ENCODE measurements around the gene ESYT2.

The ESYT2 gene

DNA sequence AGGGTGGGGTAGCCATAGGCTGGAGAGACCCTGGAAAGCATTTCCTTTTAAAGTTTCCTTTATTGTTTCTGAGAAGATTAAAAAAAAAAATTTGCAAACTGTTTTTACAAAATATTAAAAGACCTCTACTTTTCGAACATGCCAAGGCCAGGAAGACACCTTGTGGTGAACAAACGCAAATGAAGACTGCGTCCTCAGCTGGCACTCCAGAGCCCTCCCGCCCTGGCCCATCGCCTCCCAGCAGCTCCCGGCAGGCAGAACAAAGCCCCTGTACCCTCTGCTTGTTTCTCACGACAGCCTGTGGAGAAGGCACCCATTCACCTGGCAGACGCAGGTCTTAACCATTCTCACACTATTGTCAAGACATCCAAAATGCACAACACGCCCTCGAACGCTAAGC, 56.4 kb downstream of the ESYT2 start:
- no peak overlapping the region for H3K9ac ChIP-seq (ENCODE audit: low read depth, low read length)
- H3K4me1 ChIP-seq (ENCODE audit: control insufficient read depth, insufficient read depth, low read length): no peaks in the 10 kb centered on the region
- no peaks in the 10 kb centered on the region for H3K9me3 ChIP-seq (replicated peaks; ENCODE audit: low read length)
- peaks cover 43% of the 10 kb centered on the region for H3K36me3 ChIP-seq (ENCODE audit: insufficient read depth, low read length)
- H3K4me3 ChIP-seq (ENCODE audit: low read length): no peak overlapping the region
- no peak overlapping the region for H3K4me2 ChIP-seq (ENCODE audit: low read length)
- H3K27me3 ChIP-seq (ENCODE audit: control insufficient read depth, insufficient read depth, low read length): no peaks in the 10 kb centered on the region

DNA sequence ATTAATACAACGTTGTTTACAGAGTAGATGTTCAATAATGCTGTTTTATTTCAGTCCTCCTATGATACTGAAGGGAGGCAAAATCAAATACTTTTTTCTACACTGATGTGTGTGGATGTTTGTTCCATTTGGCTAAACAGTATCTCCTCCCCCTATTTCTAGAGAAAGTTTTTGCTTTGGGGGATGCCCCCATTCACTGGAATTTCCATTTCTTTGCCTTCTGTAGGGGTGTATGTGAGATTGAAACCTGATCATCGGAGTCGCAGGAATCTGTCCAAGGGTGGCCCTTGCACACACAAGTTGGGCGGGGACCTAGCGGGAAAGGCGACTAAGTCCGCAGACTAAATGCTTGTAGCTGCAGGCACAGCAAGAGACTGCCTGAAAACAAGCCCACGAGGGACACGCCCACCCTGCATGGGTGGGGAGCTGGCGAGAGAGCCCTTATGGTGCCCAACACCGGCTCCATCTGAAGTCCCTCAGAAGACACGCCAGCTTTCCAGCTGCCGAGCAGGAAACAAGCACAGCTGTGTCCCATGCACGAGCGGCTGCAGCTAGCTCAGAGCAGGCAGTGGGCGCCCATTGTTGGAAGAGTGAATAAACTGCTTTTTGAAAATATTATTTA, 58.0 kb downstream of the ESYT2 start:
- Histone ChIP-seq H3K4me3 (ENCODE audit: low read length) (no peak overlapping the region), H3K27me3 (ENCODE audit: control insufficient read depth, insufficient read depth, low read length) (no peaks in the 10 kb centered on the region), H3K4me1 (ENCODE audit: control insufficient read depth, insufficient read depth, low read length) (no peaks in the 10 kb centered on the region), H3K9me3 (replicated peaks; ENCODE audit: low read length) (no peaks in the 10 kb centered on the region), H3K36me3 (ENCODE audit: insufficient read depth, low read length) (peaks cover 48% of the 10 kb centered on the region), H3K4me2 (ENCODE audit: low read length) (no peak overlapping the region), H3K9ac (ENCODE audit: low read depth, low read length) (no peak overlapping the region)

DNA sequence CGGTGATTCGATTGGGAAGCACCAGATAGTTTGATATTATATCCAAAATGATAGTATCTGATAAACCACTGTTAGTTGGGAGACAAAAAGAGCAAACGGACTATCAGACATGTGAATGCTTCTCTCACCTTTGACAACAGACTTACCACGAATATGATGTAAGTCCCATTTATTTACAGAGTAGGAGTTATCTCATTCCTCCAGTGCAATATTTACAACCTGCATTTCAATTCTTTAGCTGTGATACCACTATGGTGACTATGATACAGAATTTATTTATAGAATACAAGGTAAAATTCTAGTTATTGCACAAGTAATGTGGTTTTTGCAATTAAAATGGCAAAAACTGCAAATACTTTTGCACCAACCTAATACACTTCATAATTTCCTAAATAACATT, 61.6 kb downstream of the ESYT2 start:
- Histone ChIP-seq H3K27me3 (ENCODE audit: control insufficient read depth, insufficient read depth, low read length) (no peaks in the 10 kb centered on the region), H3K36me3 (ENCODE audit: insufficient read depth, low read length) (peaks cover 42% of the 10 kb centered on the region)

DNA sequence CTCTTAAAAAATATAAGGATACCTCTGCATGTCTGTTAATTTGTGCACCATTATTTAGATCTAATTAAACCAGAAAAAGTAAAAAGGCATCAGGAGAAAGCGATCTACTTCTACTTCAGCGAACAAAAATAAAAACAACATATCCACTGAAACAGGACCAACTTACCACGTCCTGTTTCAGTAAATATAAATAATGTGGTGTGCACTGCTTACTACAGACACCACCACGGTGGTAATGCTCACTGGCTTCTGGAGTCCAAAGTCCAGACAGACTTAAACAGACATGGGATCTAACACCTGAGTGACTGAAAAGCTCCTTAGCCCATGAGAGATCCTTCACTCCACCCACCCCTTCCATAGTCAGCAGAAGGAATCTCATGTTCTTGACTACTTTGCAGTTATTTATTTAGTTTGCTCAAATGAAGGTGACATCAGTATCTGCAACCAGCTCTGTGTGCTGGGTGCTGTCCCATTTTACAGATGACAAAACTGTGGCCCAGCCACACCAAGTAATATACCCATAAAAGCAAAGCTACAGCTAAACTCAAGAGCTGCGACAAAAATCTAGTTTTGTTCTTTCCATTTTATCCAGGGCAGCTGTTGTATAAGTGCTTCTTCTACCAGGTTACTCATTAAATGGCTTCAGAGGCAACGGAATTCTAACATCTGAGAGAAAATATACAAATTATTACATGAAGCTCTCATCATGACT, 62.6 kb downstream of the ESYT2 start:
- Histone ChIP-seq H3K4me3 (ENCODE audit: low read length) (no peak overlapping the region), H3K27me3 (ENCODE audit: control insufficient read depth, insufficient read depth, low read length) (no peaks in the 10 kb centered on the region), H3K4me2 (ENCODE audit: low read length) (no peak overlapping the region), H3K9ac (ENCODE audit: low read depth, low read length) (no peak overlapping the region), H3K4me1 (ENCODE audit: control insufficient read depth, insufficient read depth, low read length) (no peaks in the 10 kb centered on the region), H3K9me3 (replicated peaks; ENCODE audit: low read length) (no peaks in the 10 kb centered on the region), H3K36me3 (ENCODE audit: insufficient read depth, low read length) (peaks cover 52% of the 10 kb centered on the region)

More for the DNA sequence above, 61.6 kb downstream of the ESYT2 start:
- no peak overlapping the region for H3K9ac ChIP-seq (ENCODE audit: low read depth, low read length)
- H3K4me3 ChIP-seq (ENCODE audit: low read length): no peak overlapping the region
- no peaks in the 10 kb centered on the region for H3K4me1 ChIP-seq (ENCODE audit: control insufficient read depth, insufficient read depth, low read length)
- H3K4me2 ChIP-seq (ENCODE audit: low read length): no peak overlapping the region
- no peaks in the 10 kb centered on the region for H3K9me3 ChIP-seq (replicated peaks; ENCODE audit: low read length)

DNA sequence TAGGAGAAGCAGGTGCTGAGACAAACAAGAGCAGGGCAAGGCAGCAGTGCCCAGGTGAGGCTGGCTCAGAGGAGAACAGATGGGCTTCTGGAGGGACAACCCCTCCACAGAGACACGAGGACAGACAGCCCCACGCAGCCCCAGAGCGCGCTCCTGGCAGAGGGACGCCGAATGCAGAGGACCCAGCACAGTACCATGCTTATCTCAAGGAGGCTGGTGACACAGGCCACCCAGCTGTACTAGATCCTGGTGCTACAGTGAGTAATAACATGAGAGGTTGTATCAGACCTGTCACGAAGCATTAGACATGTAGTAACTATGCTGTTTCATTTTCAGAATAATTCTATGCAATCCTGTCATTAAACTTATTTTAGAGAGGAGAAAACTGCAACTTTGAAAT, 64.3 kb downstream of the ESYT2 start:
- Histone ChIP-seq H3K9me3 (replicated peaks; ENCODE audit: low read length) (no peaks in the 10 kb centered on the region), H3K4me1 (ENCODE audit: control insufficient read depth, insufficient read depth, low read length) (no peaks in the 10 kb centered on the region), H3K9ac (ENCODE audit: low read depth, low read length) (no peak overlapping the region), H3K4me2 (ENCODE audit: low read length) (no peak overlapping the region), H3K4me3 (ENCODE audit: low read length) (no peak overlapping the region), H3K36me3 (ENCODE audit: insufficient read depth, low read length) (peaks cover 59% of the 10 kb centered on the region), H3K27me3 (ENCODE audit: control insufficient read depth, insufficient read depth, low read length) (no peaks in the 10 kb centered on the region)

DNA sequence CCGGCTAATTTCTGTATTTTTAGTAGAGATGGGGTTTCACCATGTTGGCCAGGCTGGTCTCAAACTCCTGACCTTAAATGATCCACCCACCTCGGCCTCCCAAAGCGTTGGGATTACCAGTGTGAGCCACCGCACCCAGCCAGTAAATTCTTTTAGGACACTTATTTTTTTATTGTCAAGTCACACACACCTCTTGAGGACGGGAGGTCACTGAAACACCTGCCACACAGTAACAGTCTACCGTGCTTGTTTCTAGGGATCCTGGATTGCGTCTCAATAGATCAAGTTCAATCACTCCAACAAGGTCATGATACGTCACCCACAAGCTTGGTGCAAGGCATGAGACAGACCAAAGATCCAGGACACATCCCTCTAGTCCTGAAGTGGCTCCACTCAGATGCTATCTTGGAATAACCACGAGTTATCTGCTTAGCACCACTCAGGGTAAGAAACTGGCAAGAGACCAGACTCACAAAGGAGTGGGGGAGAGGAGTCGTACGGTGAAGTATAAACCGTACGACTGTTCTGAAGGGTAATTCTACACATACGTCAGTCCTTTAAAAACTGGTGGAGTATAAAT, 65.8 kb downstream of the ESYT2 start:
- H3K4me2 ChIP-seq (ENCODE audit: low read length): no peak overlapping the region
- H3K4me3 ChIP-seq (ENCODE audit: low read length): no peak overlapping the region
- no peak overlapping the region for H3K9ac ChIP-seq (ENCODE audit: low read depth, low read length)
- peaks cover 67% of the 10 kb centered on the region for H3K36me3 ChIP-seq (ENCODE audit: insufficient read depth, low read length)
- no peaks in the 10 kb centered on the region for H3K27me3 ChIP-seq (ENCODE audit: control insufficient read depth, insufficient read depth, low read length)
- no peaks in the 10 kb centered on the region for H3K9me3 ChIP-seq (replicated peaks; ENCODE audit: low read length)
- no peaks in the 10 kb centered on the region for H3K4me1 ChIP-seq (ENCODE audit: control insufficient read depth, insufficient read depth, low read length)

DNA sequence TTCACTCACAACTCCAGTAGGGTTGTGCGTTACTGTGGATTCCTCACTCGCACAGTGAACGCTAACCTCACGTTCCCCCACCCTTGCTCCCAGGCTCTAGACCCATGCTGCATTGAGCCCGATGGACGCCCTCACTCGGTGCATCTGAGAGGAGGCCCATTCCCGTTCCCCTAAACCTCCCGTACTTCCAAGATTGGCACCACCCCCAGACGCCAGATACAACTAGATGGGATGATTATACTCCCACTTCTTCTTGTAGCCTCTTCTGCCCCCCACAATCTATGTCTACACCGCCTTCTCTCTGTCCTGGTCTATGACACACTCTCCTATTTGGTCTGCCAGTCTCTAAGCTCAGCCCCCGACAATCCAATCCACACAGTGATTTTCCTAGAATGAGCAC, 67.4 kb downstream of the ESYT2 start:
- peaks cover 69% of the 10 kb centered on the region for H3K36me3 ChIP-seq (ENCODE audit: insufficient read depth, low read length)
- no peaks in the 10 kb centered on the region for H3K9me3 ChIP-seq (replicated peaks; ENCODE audit: low read length)
- no peak overlapping the region for H3K9ac ChIP-seq (ENCODE audit: low read depth, low read length)

DNA sequence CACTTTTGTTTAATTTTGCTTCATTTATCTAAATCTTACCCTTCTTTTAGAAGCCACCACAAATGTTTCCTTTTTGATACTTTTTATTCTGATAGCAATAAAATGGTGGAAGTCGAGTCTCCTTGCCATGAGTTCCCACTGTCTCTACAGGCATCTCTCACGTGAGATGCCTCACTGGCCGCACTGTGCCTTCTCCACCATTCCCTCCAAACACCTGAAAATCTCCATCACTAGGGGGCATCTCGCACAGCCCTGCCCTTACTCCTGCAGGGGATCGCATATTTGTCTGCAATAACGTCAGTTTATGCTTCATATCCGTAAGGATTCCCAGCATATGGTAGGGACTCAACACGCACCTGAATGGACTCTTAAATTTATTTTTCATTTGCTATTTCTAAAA, 68.4 kb downstream of the ESYT2 start:
- H3K4me3 ChIP-seq (ENCODE audit: low read length): no peak overlapping the region
- H3K9ac ChIP-seq (ENCODE audit: low read depth, low read length): no peak overlapping the region
- no peak overlapping the region for H3K4me2 ChIP-seq (ENCODE audit: low read length)
- H3K27me3 ChIP-seq (ENCODE audit: control insufficient read depth, insufficient read depth, low read length): no peaks in the 10 kb centered on the region
- no peaks in the 10 kb centered on the region for H3K9me3 ChIP-seq (replicated peaks; ENCODE audit: low read length)
- peaks cover 60% of the 10 kb centered on the region for H3K36me3 ChIP-seq (ENCODE audit: insufficient read depth, low read length)
- H3K4me1 ChIP-seq (ENCODE audit: control insufficient read depth, insufficient read depth, low read length): no peaks in the 10 kb centered on the region

More for the DNA sequence above, 67.4 kb downstream of the ESYT2 start:
- Histone ChIP-seq H3K4me1 (ENCODE audit: control insufficient read depth, insufficient read depth, low read length) (no peaks in the 10 kb centered on the region), H3K4me2 (ENCODE audit: low read length) (no peak overlapping the region), H3K4me3 (ENCODE audit: low read length) (no peak overlapping the region), H3K27me3 (ENCODE audit: control insufficient read depth, insufficient read depth, low read length) (no peaks in the 10 kb centered on the region)

DNA sequence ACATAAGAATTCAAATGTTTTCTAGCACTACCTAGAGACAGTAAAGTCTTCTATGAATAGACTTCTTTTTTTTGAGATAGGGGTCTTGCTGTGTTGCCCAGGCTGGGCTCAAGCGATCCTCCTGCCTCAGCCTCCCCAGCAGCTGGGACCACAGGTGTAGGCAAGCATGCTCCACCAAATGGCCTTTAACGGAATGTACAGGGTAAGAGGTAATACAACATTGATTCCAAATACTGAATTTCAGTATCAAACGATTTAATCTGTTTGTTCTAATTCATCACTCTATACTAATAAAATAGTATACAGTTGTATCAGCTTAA, 68.9 kb downstream of the ESYT2 start:
- H3K36me3 ChIP-seq (ENCODE audit: insufficient read depth, low read length): peaks cover 58% of the 10 kb centered on the region
- H3K4me1 ChIP-seq (ENCODE audit: control insufficient read depth, insufficient read depth, low read length): no peaks in the 10 kb centered on the region
- no peaks in the 10 kb centered on the region for H3K27me3 ChIP-seq (ENCODE audit: control insufficient read depth, insufficient read depth, low read length)
- no peak overlapping the region for H3K4me3 ChIP-seq (ENCODE audit: low read length)
- H3K9ac ChIP-seq (ENCODE audit: low read depth, low read length): no peak overlapping the region
- H3K4me2 ChIP-seq (ENCODE audit: low read length): no peak overlapping the region
- H3K9me3 ChIP-seq (replicated peaks; ENCODE audit: low read length): no peaks in the 10 kb centered on the region

DNA sequence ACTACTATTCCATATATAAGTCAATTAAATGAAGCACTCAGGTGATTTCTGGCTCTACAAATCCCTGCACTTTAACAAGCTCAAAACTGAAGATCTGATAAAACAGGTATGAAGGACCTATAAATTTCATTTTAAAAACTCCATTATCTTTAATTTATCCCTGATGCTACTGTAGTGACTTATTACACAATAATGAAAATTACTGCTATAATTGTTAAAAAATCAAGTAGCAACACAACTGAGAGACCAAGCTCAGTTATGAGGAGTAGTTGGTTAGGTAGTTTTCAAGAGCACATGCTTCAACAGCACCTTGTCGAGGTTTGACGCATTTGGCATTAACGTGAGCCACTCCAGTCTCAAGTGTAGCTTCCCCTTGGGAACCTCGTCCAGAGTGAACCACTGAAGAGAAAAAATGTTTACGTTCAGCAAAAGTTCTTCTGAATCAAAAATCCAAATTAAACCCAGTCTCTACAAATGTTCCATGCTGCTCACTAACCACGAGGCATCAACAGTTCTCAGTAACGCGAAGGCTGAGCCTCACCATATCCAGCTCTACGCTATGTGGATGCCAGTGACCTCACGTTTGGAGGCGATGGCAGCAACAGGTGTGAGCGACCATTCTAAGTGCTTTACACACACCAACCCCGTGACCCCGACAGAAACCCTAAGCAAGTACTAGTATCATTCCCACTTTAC, 69.4 kb downstream of the ESYT2 start:
- Histone ChIP-seq H3K9me3 (replicated peaks; ENCODE audit: low read length) (no peaks in the 10 kb centered on the region), H3K27me3 (ENCODE audit: control insufficient read depth, insufficient read depth, low read length) (no peaks in the 10 kb centered on the region), H3K36me3 (ENCODE audit: insufficient read depth, low read length) (peaks cover 57% of the 10 kb centered on the region), H3K9ac (ENCODE audit: low read depth, low read length) (no peak overlapping the region), H3K4me3 (ENCODE audit: low read length) (no peak overlapping the region), H3K4me2 (ENCODE audit: low read length) (no peak overlapping the region), H3K4me1 (ENCODE audit: control insufficient read depth, insufficient read depth, low read length) (no peaks in the 10 kb centered on the region)

DNA sequence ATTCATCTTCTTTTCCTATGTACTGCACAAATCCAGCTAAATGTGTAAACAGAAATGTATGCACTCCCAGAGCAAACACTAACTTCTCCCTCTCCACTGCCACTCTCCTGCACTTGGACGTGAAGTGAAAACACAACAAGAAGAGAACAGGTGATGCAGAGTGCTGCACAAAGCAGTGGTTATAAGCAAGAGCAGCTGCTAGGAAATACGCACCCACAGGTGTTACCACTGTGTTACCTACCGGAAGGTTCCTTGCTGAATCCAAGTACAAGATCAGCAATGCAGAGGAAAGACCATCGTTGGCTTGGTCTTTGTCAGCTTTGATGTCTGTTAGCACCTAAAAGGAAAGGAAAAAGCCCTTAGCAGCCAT, 70.1 kb downstream of the ESYT2 start:
- Histone ChIP-seq H3K9ac (ENCODE audit: low read depth, low read length) (no peak overlapping the region), H3K4me3 (ENCODE audit: low read length) (no peak overlapping the region), H3K36me3 (ENCODE audit: insufficient read depth, low read length) (peaks cover 52% of the 10 kb centered on the region), H3K9me3 (replicated peaks; ENCODE audit: low read length) (no peaks in the 10 kb centered on the region), H3K4me2 (ENCODE audit: low read length) (no peak overlapping the region), H3K27me3 (ENCODE audit: control insufficient read depth, insufficient read depth, low read length) (no peaks in the 10 kb centered on the region), H3K4me1 (ENCODE audit: control insufficient read depth, insufficient read depth, low read length) (no peaks in the 10 kb centered on the region)
